Prostate gland (tissue), 2 donors: ENCODE data around the gene CD302.

Experiments used
- POLR2A ChIP-seq: fragments of 450-650 bp; IDR thresholded peaks from one replicate; pipeline ENCODE4 v1.6.1; 2016; ENCODE audit warnings: antibody characterized with exemption, mild to moderate bottlenecking
- POLR2AphosphoS5 ChIP-seq: sonication (generic); formaldehyde crosslinking; IDR thresholded peaks from one replicate; pipeline ENCODE4 v1.6.1; 2017; ENCODE audit warnings: antibody characterized with exemption
- TF ChIP-seq, protein P1 (sequence below), 4 experiments: fragments of 200-600 bp in 2 of 4; fragments of 450-650 bp in 2 of 4; sonication (generic) in 2 of 4; IDR thresholded peaks; 1 replicate in 3 of 4; 2 replicates in 1 of 4; pipeline ENCODE4 v1.5.1; 2016 to 2019; ENCODE audit warnings: antibody characterized with exemption in 4 of 4, mild to moderate bottlenecking in 2 of 4, moderate library complexity in 2 of 4

GRCh38 chr2:159737917-159738296 is 60.1 kb downstream of the CD302 start:
- no peak for TF ChIP-seq POLR2A
- TF ChIP-seq, protein P1, sequence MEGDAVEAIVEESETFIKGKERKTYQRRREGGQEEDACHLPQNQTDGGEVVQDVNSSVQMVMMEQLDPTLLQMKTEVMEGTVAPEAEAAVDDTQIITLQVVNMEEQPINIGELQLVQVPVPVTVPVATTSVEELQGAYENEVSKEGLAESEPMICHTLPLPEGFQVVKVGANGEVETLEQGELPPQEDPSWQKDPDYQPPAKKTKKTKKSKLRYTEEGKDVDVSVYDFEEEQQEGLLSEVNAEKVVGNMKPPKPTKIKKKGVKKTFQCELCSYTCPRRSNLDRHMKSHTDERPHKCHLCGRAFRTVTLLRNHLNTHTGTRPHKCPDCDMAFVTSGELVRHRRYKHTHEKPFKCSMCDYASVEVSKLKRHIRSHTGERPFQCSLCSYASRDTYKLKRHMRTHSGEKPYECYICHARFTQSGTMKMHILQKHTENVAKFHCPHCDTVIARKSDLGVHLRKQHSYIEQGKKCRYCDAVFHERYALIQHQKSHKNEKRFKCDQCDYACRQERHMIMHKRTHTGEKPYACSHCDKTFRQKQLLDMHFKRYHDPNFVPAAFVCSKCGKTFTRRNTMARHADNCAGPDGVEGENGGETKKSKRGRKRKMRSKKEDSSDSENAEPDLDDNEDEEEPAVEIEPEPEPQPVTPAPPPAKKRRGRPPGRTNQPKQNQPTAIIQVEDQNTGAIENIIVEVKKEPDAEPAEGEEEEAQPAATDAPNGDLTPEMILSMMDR (IDR thresholded peaks at IDR 0.05) = no peak
- no peak for TF ChIP-seq POLR2AphosphoS5
